Liver (tissue), 3 donors: ENCODE results near the gene TBC1D4.

ENCODE experiments used
- ATF3 ChIP-seq: IDR thresholded peaks from 2 replicates; pipeline ENCODE4 v1.6.1; 2016; ENCODE audit warnings: antibody characterized with exemption
- CTCF ChIP-seq: fragments of 150-350 bp; IDR thresholded peaks from 2 replicates; pipeline ENCODE4 v1.5.1; 2017; ENCODE audit warnings: improper control_type of control experiment, low read depth, low read length; ENCODE audit not compliant: missing input control
- EGR1 ChIP-seq, 2 donors: IDR thresholded peaks; 2 replicates each; pipeline ENCODE4 v1.6.1; 2016 to 2018; ENCODE audit warnings: antibody characterized with exemption in 2 of 2, low read depth in 2 of 2
- JUND ChIP-seq, 2 donors: IDR thresholded peaks; 2 replicates each; pipeline ENCODE4 v1.6.1; 2016; ENCODE audit warnings: antibody characterized with exemption in 2 of 2
- RAD21 ChIP-seq, 2 donors: IDR thresholded peaks; 2 replicates each; pipeline ENCODE4 v1.6.1; 2016; ENCODE audit warnings: antibody characterized with exemption in 2 of 2, mild to moderate bottlenecking in 2 of 2
- REST ChIP-seq: IDR thresholded peaks from 2 replicates; pipeline ENCODE4 v1.6.1; 2016; ENCODE audit warnings: antibody characterized with exemption, mild to moderate bottlenecking
- TAF1 ChIP-seq: conservative IDR thresholded peaks from 2 replicates; pipeline ENCODE4 v1.6.1; 2016; ENCODE audit warnings: antibody characterized with exemption, mild to moderate bottlenecking
- YY1 ChIP-seq: IDR thresholded peaks from 2 replicates; pipeline ENCODE4 v1.6.1; 2016; ENCODE audit warnings: antibody characterized with exemption, mild to moderate bottlenecking
- TF ChIP-seq, protein P1 (sequence below): IDR thresholded peaks from 2 replicates; pipeline ENCODE4 v1.6.1; 2016; ENCODE audit warnings: antibody characterized with exemption
- donor health status: healthy.
- donor health status: healthy.

GRCh38 chr13:75384879-75385707 is 96.9 kb downstream of the TBC1D4 start:
- TF ChIP-seq ATF3 = no peak
- no peak for TF ChIP-seq CTCF
- TF ChIP-seq RAD21 (IDR thresholded peaks at IDR 0.05) = no peak
- no peak for TF ChIP-seq JUND (IDR thresholded peaks at IDR 0.05)
- TF ChIP-seq, protein P1, sequence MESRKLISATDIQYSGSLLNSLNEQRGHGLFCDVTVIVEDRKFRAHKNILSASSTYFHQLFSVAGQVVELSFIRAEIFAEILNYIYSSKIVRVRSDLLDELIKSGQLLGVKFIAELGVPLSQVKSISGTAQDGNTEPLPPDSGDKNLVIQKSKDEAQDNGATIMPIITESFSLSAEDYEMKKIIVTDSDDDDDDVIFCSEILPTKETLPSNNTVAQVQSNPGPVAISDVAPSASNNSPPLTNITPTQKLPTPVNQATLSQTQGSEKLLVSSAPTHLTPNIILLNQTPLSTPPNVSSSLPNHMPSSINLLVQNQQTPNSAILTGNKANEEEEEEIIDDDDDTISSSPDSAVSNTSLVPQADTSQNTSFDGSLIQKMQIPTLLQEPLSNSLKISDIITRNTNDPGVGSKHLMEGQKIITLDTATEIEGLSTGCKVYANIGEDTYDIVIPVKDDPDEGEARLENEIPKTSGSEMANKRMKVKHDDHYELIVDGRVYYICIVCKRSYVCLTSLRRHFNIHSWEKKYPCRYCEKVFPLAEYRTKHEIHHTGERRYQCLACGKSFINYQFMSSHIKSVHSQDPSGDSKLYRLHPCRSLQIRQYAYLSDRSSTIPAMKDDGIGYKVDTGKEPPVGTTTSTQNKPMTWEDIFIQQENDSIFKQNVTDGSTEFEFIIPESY = no peak
- TF ChIP-seq EGR1 (IDR thresholded peaks at IDR 0.05; ENCODE audit: low read depth in 2 of 2) = no peak
- no peak for TF ChIP-seq TAF1
- TF ChIP-seq YY1 = no peak
- TF ChIP-seq REST = no peak
